DLD1 (cell line): ENCODE measurements around the gene EFS.
"Not testable (repeated sequence)": the region's sequence is repeated elsewhere in the genome, so short reads cannot be mapped to it uniquely, and the experiment has no call there.

ENCODE experiments used
- in situ Hi-C: cut with HindIII; loops from 2 replicates; pipeline ENCODE4 v1.10.0; 2017; ENCODE audit warnings: low sequenced_read_pairs

EFS gene

GRCh38 chr14:23399136-23399535 lies 34.2 kb upstream of the EFS start:
- in situ Hi-C loops = no loop called here

GRCh38 chr14:23398348-23398747 lies 33.4 kb upstream of the EFS start:
- in situ Hi-C loops = no loop called here

- in situ Hi-C loops = no loop called here
These were observed 31.9 kb upstream of the EFS start for GRCh38 chr14:23396781-23397407.

GRCh38 chr14:23396126-23396525 lies 31.2 kb upstream of the EFS start:
- in situ Hi-C loops = no loop called here

- in situ Hi-C loops = no loop called here
These were observed 27.6 kb upstream of the EFS start for GRCh38 chr14:23392613-23393012.

- in situ Hi-C loops = not testable (repeated sequence)
These were observed 24.9 kb upstream of the EFS start for GRCh38 chr14:23389871-23390270.

GRCh38 chr14:23389396-23389795 lies 24.4 kb upstream of the EFS start:
- in situ Hi-C loops = no loop called here

GRCh38 chr14:23388996-23389395 lies 24.0 kb upstream of the EFS start:
- in situ Hi-C loops = no loop called here

GRCh38 chr14:23387916-23388882 lies 23.2 kb upstream of the EFS start:
- in situ Hi-C loops = no loop called here

GRCh38 chr14:23386999-23387398 lies 22.0 kb upstream of the EFS start:
- in situ Hi-C loops = no loop called here

- in situ Hi-C loops = not testable (repeated sequence)
These were observed 21.3 kb upstream of the EFS start for GRCh38 chr14:23386266-23386657.

- in situ Hi-C loops = no loop called here
These were observed 20.8 kb upstream of the EFS start for GRCh38 chr14:23385642-23386265.

- in situ Hi-C loops = no loop called here
These were observed 20.3 kb upstream of the EFS start for GRCh38 chr14:23385244-23385641.

GRCh38 chr14:23384364-23385080 lies 19.6 kb upstream of the EFS start:
- in situ Hi-C loops = no loop called here

- in situ Hi-C loops = no loop called here
These were observed 17.9 kb upstream of the EFS start for GRCh38 chr14:23382731-23383440.

- in situ Hi-C loops = no loop called here
These were observed 17.3 kb upstream of the EFS start for GRCh38 chr14:23382276-23382675.

GRCh38 chr14:23381871-23382270 lies 16.9 kb upstream of the EFS start:
- in situ Hi-C loops = no loop called here

- in situ Hi-C loops = no loop called here
These were observed 16.0 kb upstream of the EFS start for GRCh38 chr14:23380976-23381375.

- in situ Hi-C loops = no loop called here
These were observed 15.4 kb upstream of the EFS start for GRCh38 chr14:23380197-23380914.
